Dermis microvascular lymphatic vessel endothelial cell (primary cell): Measurements from ENCODE around the gene ZNRD2. TPM values are rescaled to one million over a fixed set of nuclear protein-coding genes. Genes with fewer than 3 reads are reported as not detected.

Source experiments
- DNase-seq, 2 donors: peaks; one replicate each; pipeline versions ENCODE4 v3.0.0 to v3.0.0-alpha.2; 2010; ENCODE audit warnings: low read depth in 2 of 2
- total RNA-seq: library from RNA; depleted of rRNA; stranded (reverse); fragments of >200 nt; gene quantifications from 2 replicates; pipeline ENCODE4 v1.2.1, GENCODE V29; 2014

ZNRD2 gene
- total RNA-seq, 1 donor from 2014 or later: 37.6 TPM

GRCh38 chr11:65538232-65538914 is 31.9 kb upstream of the ZNRD2 start:
- no peak for DNase-seq

GRCh38 chr11:65538915-65539743 is 31.1 kb upstream of the ZNRD2 start:
- DNase-seq: no peak

GRCh38 chr11:65539744-65540289 is 30.5 kb upstream of the ZNRD2 start:
- DNase-seq: peak in 1 of 2 donors; percentile 16

GRCh38 chr11:65540290-65541092 is 29.8 kb upstream of the ZNRD2 start:
- DNase-seq: peak; percentile 62 to 89

GRCh38 chr11:65541093-65541982 is 28.9 kb upstream of the ZNRD2 start:
- DNase-seq: no peak

GRCh38 chr11:65542738-65543390 is 27.4 kb upstream of the ZNRD2 start:
- no peak for DNase-seq

- no peak for DNase-seq
These were observed 24.4 kb upstream of the ZNRD2 start for GRCh38 chr11:65545853-65546216.

- peak; percentile 36 to 70 for DNase-seq
These were observed 23.9 kb upstream of the ZNRD2 start for GRCh38 chr11:65546217-65546958.

- DNase-seq: no peak
These were observed 22.7 kb upstream of the ZNRD2 start for GRCh38 chr11:65547446-65548125.

- DNase-seq: no peak
These were observed 21.9 kb upstream of the ZNRD2 start for GRCh38 chr11:65548395-65548794.

- no peak for DNase-seq
These were observed 21.2 kb upstream of the ZNRD2 start for GRCh38 chr11:65549096-65549495.

- peak in 1 of 2 donors; percentile 58 for DNase-seq
These were observed 18.5 kb upstream of the ZNRD2 start for GRCh38 chr11:65551572-65552387.

GRCh38 chr11:65552388-65552951 is 17.8 kb upstream of the ZNRD2 start:
- no peak for DNase-seq

- no peak for DNase-seq
These were observed 16.8 kb upstream of the ZNRD2 start for GRCh38 chr11:65553301-65554001.

GRCh38 chr11:65554057-65554818 is 16.0 kb upstream of the ZNRD2 start:
- no peak for DNase-seq

- no peak for DNase-seq
These were observed 15.3 kb upstream of the ZNRD2 start for GRCh38 chr11:65554842-65555430.
